GM23248 (cell line): ENCODE measurements around the gene NEXMIF. TPM values are rescaled to one million over a fixed set of nuclear protein-coding genes. Genes with fewer than 3 reads are reported as not detected.
"Not testable (repeated sequence)": the region's sequence is repeated elsewhere in the genome, so short reads cannot be mapped to it uniquely, and the experiment has no call there.

ENCODE experiments used
- DNase-seq: peaks from one replicate; pipeline ENCODE4 v3.0.0-alpha.2; 2015
- H2AFZ ChIP-seq: fragments of 200-600 bp; sonication (generic); 2 replicates; pipeline ENCODE4 v1.6.1; 2016; ENCODE audit warnings: antibody characterized with exemption
- H3F3A ChIP-seq: fragments of 200-600 bp; sonication (generic); 2 replicates; pipeline ENCODE4 v1.6.1; 2016; ENCODE audit warnings: mild to moderate bottlenecking, antibody characterized with exemption, mixed run types; ENCODE audit not compliant: insufficient read depth
- H3K27ac ChIP-seq: fragments of 200-600 bp; sonication (generic); 2 replicates; pipeline ENCODE4 v1.5.1; 2016; ENCODE audit warnings: mild to moderate bottlenecking
- H3K27me3 ChIP-seq: fragments of 200-600 bp; sonication (generic); replicated peaks from 2 replicates; pipeline ENCODE4 v1.6.1; 2016; ENCODE audit warnings: mild to moderate bottlenecking; ENCODE audit not compliant: insufficient read depth
- H3K36me3 ChIP-seq: fragments of 200-600 bp; sonication (generic); 2 replicates; pipeline ENCODE4 v1.6.1; 2016; ENCODE audit warnings: low read depth, mild to moderate bottlenecking
- H3K4me1 ChIP-seq: fragments of 200-600 bp; sonication (generic); 2 replicates; pipeline ENCODE4 v1.6.1; 2016; ENCODE audit warnings: mild to moderate bottlenecking; ENCODE audit not compliant: insufficient read depth
- H3K4me2 ChIP-seq: fragments of 200-600 bp; sonication (generic); one replicate; pipeline ENCODE4 v1.6.1; 2016; ENCODE audit warnings: mild to moderate bottlenecking; ENCODE audit not compliant: unreplicated experiment
- H3K4me3 ChIP-seq: fragments of 200-600 bp; sonication (generic); 2 replicates; pipeline ENCODE4 v1.5.1; 2016; ENCODE audit warnings: mild to moderate bottlenecking
- H3K79me2 ChIP-seq: fragments of 200-600 bp; sonication (generic); 2 replicates; pipeline ENCODE4 v1.6.1; 2016; ENCODE audit warnings: mild to moderate bottlenecking; ENCODE audit not compliant: insufficient read depth
- H3K9ac ChIP-seq: fragments of 200-600 bp; sonication (generic); 2 replicates; pipeline ENCODE4 v1.6.1; 2016; ENCODE audit warnings: mild to moderate bottlenecking
- H3K9me2 ChIP-seq: fragments of 200-600 bp; sonication (generic); 2 replicates; pipeline ENCODE4 v1.6.1; 2016; ENCODE audit warnings: mixed run types, mild to moderate bottlenecking, moderate library complexity; ENCODE audit not compliant: insufficient read depth
- H3K9me3 ChIP-seq: fragments of 200-600 bp; sonication (generic); one replicate; pipeline ENCODE4 v1.6.1; 2017; ENCODE audit warnings: low read depth
- H4K20me1 ChIP-seq: fragments of 200-600 bp; sonication (generic); 2 replicates; pipeline ENCODE4 v1.6.0; 2016; ENCODE audit not compliant: insufficient read depth
- EZH2 ChIP-seq: fragments of 200-600 bp; sonication (generic); IDR thresholded peaks from 2 replicates; pipeline ENCODE4 v1.6.1; 2018; ENCODE audit warnings: antibody characterized with exemption, mild to moderate bottlenecking; ENCODE audit not compliant: insufficient read depth, poor library complexity, severe bottlenecking
- EZH2phosphoT487 ChIP-seq: fragments of 200-600 bp; sonication (generic); IDR thresholded peaks from 2 replicates; pipeline ENCODE4 v1.6.1; 2018; ENCODE audit warnings: antibody characterized with exemption, moderate library complexity, mild to moderate bottlenecking, low read depth; ENCODE audit not compliant: insufficient read depth
- WGBS, 2 experiments: methylation state at CpG; one replicate each; pipeline ENCODE4 v1.1.6; 2015 to 2017; ENCODE audit warnings: low lambda C conversion rate in 2 of 2, low coverage in 1 of 2; ENCODE audit errors: missing lambda C conversion rate in 2 of 2; 5-methylcytosine and 5-hydroxymethylcytosine counted together
- in situ Hi-C: fragments of 300-500 bp; cut with MboI; formaldehyde crosslinking; loops from 2 replicates; pipeline ENCODE4 v1.15.0; 2020
- polyA plus RNA-seq: library from polyadenylated mRNA; unstranded; fragments of >200 nt; fragmentation: Nextera tagmentation; extraction: Ambion mirVana; gene quantifications from 2 replicates; pipeline ENCODE4 v1.2.1, GENCODE V29; 2016
- total RNA-seq: library from RNA; depleted of rRNA; stranded (reverse); fragments of >200 nt; shearing (Covaris generic); gene quantifications from 2 replicates; pipeline ENCODE4 v1.2.3, GENCODE V29; 2014

Gene NEXMIF
- total and polyA plus RNA-seq, 2 experiments from 2014 or later, result not detected

GRCh38 chrX:74781507-74782034, 143.7 kb downstream of the NEXMIF start:
- WGBS, 2 experiments, result 0 to 17% methylated on average over 1 of the region's 1 CpG
- Histone ChIP-seq H3K9ac (no peak overlapping the region), H3K9me3 (no peaks in the 10 kb centered on the region), H3K79me2 (no peaks in the 10 kb centered on the region), H3K27ac (no peak overlapping the region), H3K4me2 (no peak overlapping the region), H3K4me3 (no peak overlapping the region), H3K36me3 (no peaks in the 10 kb centered on the region), H2AFZ (no peak overlapping the region), H3K4me1 (no peaks in the 10 kb centered on the region), H4K20me1 (no peaks in the 10 kb centered on the region), H3K9me2 (no peaks in the 10 kb centered on the region), H3K27me3 (no peaks in the 10 kb centered on the region), H3F3A (no peaks in the 10 kb centered on the region)
- in situ Hi-C loops, result no loop called here
- no peak for DNase-seq
- TF ChIP-seq EZH2phosphoT487 (no peak), EZH2 (no peak)

GRCh38 chrX:74779175-74779574, 146.1 kb downstream of the NEXMIF start:
- no peak overlapping the region for H3K4me2 ChIP-seq
- H3K27ac ChIP-seq, result no peak overlapping the region
- H3K9ac ChIP-seq, result no peak overlapping the region
- H3K4me1 ChIP-seq, result no peaks in the 10 kb centered on the region
- H2AFZ ChIP-seq, result no peak overlapping the region
- H3K9me2 ChIP-seq, result no peaks in the 10 kb centered on the region
- peak; percentile 0 for DNase-seq
- H3K36me3 ChIP-seq, result no peaks in the 10 kb centered on the region
- no peaks in the 10 kb centered on the region for H3K79me2 ChIP-seq
- TF ChIP-seq EZH2 (no peak), EZH2phosphoT487 (no peak)
- WGBS, 2 experiments, result 22 to 24% methylated on average over 3 of the region's 3 CpGs
- H3F3A ChIP-seq, result no peaks in the 10 kb centered on the region
- in situ Hi-C loops, result no loop called here
- no peaks in the 10 kb centered on the region for H3K27me3 ChIP-seq
- H3K9me3 ChIP-seq, result no peaks in the 10 kb centered on the region
- no peak overlapping the region for H3K4me3 ChIP-seq
- no peaks in the 10 kb centered on the region for H4K20me1 ChIP-seq

- Histone ChIP-seq H3K9me3 (no peaks in the 10 kb centered on the region), H3F3A (no peaks in the 10 kb centered on the region), H3K9ac (no peak overlapping the region), H3K4me1 (no peaks in the 10 kb centered on the region), H3K27me3 (no peaks in the 10 kb centered on the region), H4K20me1 (no peaks in the 10 kb centered on the region), H2AFZ (no peak overlapping the region), H3K4me2 (no peak overlapping the region), H3K36me3 (no peaks in the 10 kb centered on the region), H3K79me2 (no peaks in the 10 kb centered on the region), H3K4me3 (no peak overlapping the region), H3K9me2 (no peaks in the 10 kb centered on the region), H3K27ac (no peak overlapping the region)
- DNase-seq, result no peak
- in situ Hi-C loops, result no loop called here
- 0% methylated on average over 1 of the region's 1 CpG for WGBS, 2 experiments
- TF ChIP-seq EZH2 (no peak), EZH2phosphoT487 (no peak)
Observed at GRCh38 chrX:74774988-74775387, 150.3 kb downstream of the NEXMIF start.

GRCh38 chrX:74736450-74736849, 188.8 kb downstream of the NEXMIF start:
- Histone ChIP-seq H3K9ac (no peak overlapping the region), H3K9me3 (no peaks in the 10 kb centered on the region), H3K4me3 (no peak overlapping the region), H3K27me3 (no peaks in the 10 kb centered on the region), H3K4me1 (no peaks in the 10 kb centered on the region), H3K9me2 (no peaks in the 10 kb centered on the region), H3K36me3 (no peaks in the 10 kb centered on the region), H3K79me2 (no peaks in the 10 kb centered on the region), H3K27ac (no peak overlapping the region), H2AFZ (no peak overlapping the region), H3F3A (no peaks in the 10 kb centered on the region), H4K20me1 (no peaks in the 10 kb centered on the region), H3K4me2 (no peak overlapping the region)
- 35 to 42% methylated on average over 3 of the region's 3 CpGs for WGBS, 2 experiments
- no peak for DNase-seq
- in situ Hi-C loops, result no loop called here
- TF ChIP-seq EZH2, result no peak
- TF ChIP-seq EZH2phosphoT487, result no peak

- Histone ChIP-seq H4K20me1 (no peaks in the 10 kb centered on the region), H3K4me2 (no peak overlapping the region), H3K9ac (no peak overlapping the region), H3K9me2 (no peaks in the 10 kb centered on the region), H3K4me3 (no peak overlapping the region), H3K79me2 (no peaks in the 10 kb centered on the region), H3F3A (no peaks in the 10 kb centered on the region), H3K9me3 (no peaks in the 10 kb centered on the region), H2AFZ (no peak overlapping the region), H3K36me3 (no peaks in the 10 kb centered on the region), H3K27ac (no peak overlapping the region), H3K27me3 (no peaks in the 10 kb centered on the region), H3K4me1 (no peaks in the 10 kb centered on the region)
- in situ Hi-C loops, result no loop called here
- TF ChIP-seq EZH2phosphoT487 (no peak), EZH2 (no peak)
- 0 to 13% methylated on average over 2 of the region's 2 CpGs for WGBS, 2 experiments
- no peak for DNase-seq
Observed at GRCh38 chrX:74705269-74705668, 220.0 kb downstream of the NEXMIF start.

GRCh38 chrX:74701343-74701742, 223.9 kb downstream of the NEXMIF start:
- H2AFZ ChIP-seq, H4K20me1 ChIP-seq, H3K27me3 ChIP-seq, H3K4me2 ChIP-seq, H3K36me3 ChIP-seq, in situ Hi-C loops, H3K27ac ChIP-seq, DNase-seq, H3K79me2 ChIP-seq, H3K9me2 ChIP-seq, H3K4me1 ChIP-seq, H3F3A ChIP-seq, H3K4me3 ChIP-seq, H3K9me3 ChIP-seq, H3K9ac ChIP-seq: not testable (repeated sequence)
- WGBS, 2 experiments, result 10 to 20% methylated on average over 2 of the region's 2 CpGs
